ENCODE results near the gene SMARCC2.
"Not testable (repeated sequence)": the region's sequence is repeated elsewhere in the genome, so short reads cannot be mapped to it uniquely, and the experiment has no call there.

Gene SMARCC2

DNA sequence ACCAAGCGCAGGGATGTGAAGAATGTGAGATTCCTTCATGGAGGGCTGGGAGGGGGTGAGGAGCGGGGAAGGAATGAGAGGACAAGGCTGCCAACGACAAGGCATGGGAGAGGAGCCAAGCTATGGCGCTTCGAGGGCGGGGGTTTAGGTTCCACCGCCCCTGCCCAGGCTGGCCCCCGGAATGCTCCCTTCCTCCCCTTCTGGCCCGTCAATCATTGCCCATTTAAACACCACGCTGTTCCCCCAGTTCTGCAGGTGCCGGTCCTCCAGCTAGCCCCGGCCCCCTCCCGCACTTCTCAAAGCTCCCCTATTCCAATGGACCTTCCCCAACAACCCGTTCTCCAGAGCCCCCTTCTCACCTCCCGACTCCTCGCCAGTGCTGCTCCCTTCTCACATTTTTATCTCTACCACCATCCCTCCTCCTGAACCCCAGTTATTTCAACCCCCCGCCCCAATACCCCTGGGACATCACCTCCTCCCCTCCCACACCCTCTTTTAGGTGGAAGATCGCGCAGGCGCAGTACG, 32.0 kb upstream of the SMARCC2 start:
- Mint-ChIP-seq H3K4me1 (peaks cover 57% of the 10 kb centered on the region), H3K4me3 (peak overlapping the region; percentile 100), H3K27me3 (no peaks in the 10 kb centered on the region), H3K9me3 (no peaks in the 10 kb centered on the region), H3K27ac (peak overlapping the region; percentile 99), H3K36me3 (peaks cover 9% of the 10 kb centered on the region)
- peak; percentile 49 for ATAC-seq

DNA sequence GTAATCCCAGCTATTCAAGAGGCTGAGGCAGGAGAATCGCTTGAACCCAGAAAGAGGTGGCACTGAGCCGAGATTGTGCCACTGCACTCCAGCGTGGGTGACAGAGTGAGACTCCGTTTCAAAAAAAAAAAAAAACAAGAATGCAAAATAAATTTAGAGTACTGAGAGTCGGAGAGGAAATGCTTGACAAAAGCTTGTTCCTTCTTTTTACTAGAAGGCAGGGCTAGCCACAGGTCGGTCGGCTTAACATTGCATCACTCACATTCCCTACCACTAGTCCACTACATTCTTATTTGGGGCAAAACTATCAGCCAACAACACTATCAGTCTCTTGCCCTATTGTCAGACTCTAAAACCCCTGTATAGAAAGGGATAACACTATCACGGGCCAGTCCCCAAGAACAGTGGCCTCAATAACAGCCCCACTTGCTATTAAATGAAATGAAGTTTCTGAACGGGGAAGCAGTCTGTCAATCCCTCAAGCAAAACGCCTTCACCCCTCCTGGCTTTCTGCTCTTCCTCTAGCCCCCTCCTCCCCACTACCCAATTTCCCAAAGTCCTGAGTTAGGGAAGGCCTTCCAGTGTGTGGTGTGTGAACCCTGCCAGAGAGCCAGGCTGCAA, 31.4 kb upstream of the SMARCC2 start:
- H3K4me1 Mint-ChIP-seq: peaks cover 58% of the 10 kb centered on the region
- H3K27me3 Mint-ChIP-seq: no peaks in the 10 kb centered on the region
- peak overlapping the region; percentile 99 for H3K27ac Mint-ChIP-seq
- H3K36me3 Mint-ChIP-seq: peaks cover 12% of the 10 kb centered on the region
- H3K4me3 Mint-ChIP-seq: peak overlapping the region; percentile 100
- peak; percentile 34 for ATAC-seq
- no peaks in the 10 kb centered on the region for H3K9me3 Mint-ChIP-seq

GRCh38 chr12:56219840-56220239, 30.6 kb upstream of the SMARCC2 start:
- no peak for ATAC-seq
- no peaks in the 10 kb centered on the region for H3K27me3 Mint-ChIP-seq
- H3K4me3 Mint-ChIP-seq: peak overlapping the region; percentile 50
- H3K36me3 Mint-ChIP-seq: peaks cover 19% of the 10 kb centered on the region
- peaks cover 56% of the 10 kb centered on the region for H3K4me1 Mint-ChIP-seq
- no peak overlapping the region for H3K27ac Mint-ChIP-seq
- H3K9me3 Mint-ChIP-seq: no peaks in the 10 kb centered on the region

- H3K36me3 Mint-ChIP-seq: peaks cover 36% of the 10 kb centered on the region
- no peaks in the 10 kb centered on the region for H3K27me3 Mint-ChIP-seq
- no peaks in the 10 kb centered on the region for H3K9me3 Mint-ChIP-seq
- no peak for ATAC-seq
- H3K27ac Mint-ChIP-seq: no peak overlapping the region
- peaks cover 29% of the 10 kb centered on the region for H3K4me1 Mint-ChIP-seq
- no peak overlapping the region for H3K4me3 Mint-ChIP-seq
Measured at GRCh38 chr12:56216461-56216860, 27.2 kb upstream of the SMARCC2 start.

DNA sequence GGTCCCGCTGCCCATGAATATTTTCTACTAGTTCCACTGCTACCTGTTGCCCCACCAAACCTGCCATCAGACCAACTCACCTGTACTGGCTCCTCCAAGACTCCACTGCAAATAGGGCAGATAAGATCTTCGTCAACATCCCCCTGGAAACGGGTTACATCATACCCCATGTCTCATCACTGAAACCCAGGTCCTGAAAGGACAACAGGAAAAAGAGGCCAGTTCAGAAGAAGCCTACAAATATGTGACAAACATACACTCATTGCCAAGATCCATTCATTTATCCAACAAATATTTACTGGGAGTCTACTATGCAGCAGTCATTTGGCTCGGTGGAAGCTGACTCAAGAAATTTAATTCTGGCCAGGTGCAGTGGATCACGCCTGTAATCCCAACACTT, 24.6 kb upstream of the SMARCC2 start:
- ATAC-seq: no peak
- H3K4me3 Mint-ChIP-seq: no peak overlapping the region
- H3K4me1 Mint-ChIP-seq: peaks cover 19% of the 10 kb centered on the region
- H3K9me3 Mint-ChIP-seq: no peaks in the 10 kb centered on the region
- H3K36me3 Mint-ChIP-seq: peaks cover 54% of the 10 kb centered on the region
- no peaks in the 10 kb centered on the region for H3K27me3 Mint-ChIP-seq
- H3K27ac Mint-ChIP-seq: no peak overlapping the region

DNA sequence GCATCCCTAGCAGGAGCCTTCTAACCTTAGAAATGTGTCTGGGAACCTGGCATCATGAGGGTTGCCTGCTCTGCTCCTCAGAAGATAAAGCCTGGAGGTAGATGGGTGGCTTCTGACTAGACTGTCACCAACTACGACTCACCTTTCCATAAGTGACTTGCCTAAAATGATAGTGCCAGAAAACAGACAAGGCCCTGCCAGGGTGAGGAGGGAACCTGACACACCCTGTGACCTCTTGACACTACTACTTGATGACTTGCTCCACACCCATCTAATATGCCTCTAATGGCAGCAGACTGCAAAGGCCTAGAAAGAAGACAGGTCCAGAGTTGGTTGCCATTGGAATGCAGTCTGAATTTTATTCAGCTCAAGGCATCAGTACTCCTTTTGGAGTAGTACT, 23.1 kb upstream of the SMARCC2 start:
- H3K27me3 Mint-ChIP-seq: no peaks in the 10 kb centered on the region
- no peak overlapping the region for H3K4me3 Mint-ChIP-seq
- ATAC-seq: no peak
- peaks cover 22% of the 10 kb centered on the region for H3K4me1 Mint-ChIP-seq
- peaks cover 64% of the 10 kb centered on the region for H3K36me3 Mint-ChIP-seq
- no peaks in the 10 kb centered on the region for H3K9me3 Mint-ChIP-seq
- no peak overlapping the region for H3K27ac Mint-ChIP-seq

- H3K4me1 Mint-ChIP-seq: peaks cover 13% of the 10 kb centered on the region
- no peaks in the 10 kb centered on the region for H3K9me3 Mint-ChIP-seq
- no peaks in the 10 kb centered on the region for H3K27me3 Mint-ChIP-seq
- H3K4me3 Mint-ChIP-seq: no peak overlapping the region
- ATAC-seq: peak; percentile 87
- H3K36me3 Mint-ChIP-seq: peaks cover 50% of the 10 kb centered on the region
- H3K27ac Mint-ChIP-seq: peak overlapping the region; percentile 62
Measured at GRCh38 chr12:56208006-56208405, 18.7 kb upstream of the SMARCC2 start.

- peak overlapping the region; percentile 62 for H3K27ac Mint-ChIP-seq
- peak; percentile 62 for ATAC-seq
- peaks cover 43% of the 10 kb centered on the region for H3K36me3 Mint-ChIP-seq
- peaks cover 18% of the 10 kb centered on the region for H3K4me1 Mint-ChIP-seq
- no peaks in the 10 kb centered on the region for H3K27me3 Mint-ChIP-seq
- no peak overlapping the region for H3K4me3 Mint-ChIP-seq
- H3K9me3 Mint-ChIP-seq: no peaks in the 10 kb centered on the region
Measured at GRCh38 chr12:56206452-56207166, 17.3 kb upstream of the SMARCC2 start.

- ATAC-seq: no peak
- Mint-ChIP-seq H3K27me3 (no peaks in the 10 kb centered on the region), H3K27ac (peak overlapping the region; percentile 62), H3K4me3 (no peak overlapping the region), H3K36me3 (peaks cover 33% of the 10 kb centered on the region), H3K9me3 (no peaks in the 10 kb centered on the region), H3K4me1 (peaks cover 18% of the 10 kb centered on the region)
Measured at GRCh38 chr12:56205445-56205844, 16.2 kb upstream of the SMARCC2 start.

DNA sequence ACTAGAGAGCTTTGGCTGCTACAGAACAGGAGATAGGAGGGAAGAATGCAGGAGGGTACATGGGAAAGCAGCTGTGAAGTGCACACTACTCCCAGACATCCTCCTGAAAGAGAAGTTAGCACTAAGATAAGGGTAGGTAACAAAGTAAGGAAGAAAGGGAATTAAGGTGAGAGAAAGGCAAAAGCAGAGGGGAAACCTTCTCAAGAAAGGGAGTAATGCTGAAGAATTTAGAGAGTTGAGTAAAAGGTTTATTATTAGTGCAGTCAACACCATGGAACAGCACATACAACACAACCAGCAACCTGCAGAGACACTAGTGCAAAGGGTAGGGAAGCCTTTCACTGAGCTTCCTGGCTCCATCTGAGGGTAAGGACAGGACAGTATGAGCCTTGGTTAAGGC, 15.0 kb upstream of the SMARCC2 start:
- no peaks in the 10 kb centered on the region for H3K27me3 Mint-ChIP-seq
- H3K4me3 Mint-ChIP-seq: no peak overlapping the region
- H3K4me1 Mint-ChIP-seq: peaks cover 18% of the 10 kb centered on the region
- no peak for ATAC-seq
- peaks cover 23% of the 10 kb centered on the region for H3K36me3 Mint-ChIP-seq
- no peaks in the 10 kb centered on the region for H3K9me3 Mint-ChIP-seq
- H3K27ac Mint-ChIP-seq: peak overlapping the region; percentile 2

GRCh38 chr12:56202838-56203237, 13.6 kb upstream of the SMARCC2 start:
- H3K27ac Mint-ChIP-seq: no peak overlapping the region
- no peak for ATAC-seq
- no peaks in the 10 kb centered on the region for H3K9me3 Mint-ChIP-seq
- H3K4me1 Mint-ChIP-seq: peaks cover 18% of the 10 kb centered on the region
- H3K36me3 Mint-ChIP-seq: peaks cover 17% of the 10 kb centered on the region
- no peaks in the 10 kb centered on the region for H3K27me3 Mint-ChIP-seq
- no peak overlapping the region for H3K4me3 Mint-ChIP-seq

- Mint-ChIP-seq H3K27ac (no peak overlapping the region), H3K36me3 (peaks cover 13% of the 10 kb centered on the region), H3K4me1 (peaks cover 15% of the 10 kb centered on the region), H3K4me3 (no peak overlapping the region), H3K27me3 (no peaks in the 10 kb centered on the region), H3K9me3 (no peaks in the 10 kb centered on the region)
- ATAC-seq: no peak
Measured at GRCh38 chr12:56202366-56202765, 13.1 kb upstream of the SMARCC2 start.

- peaks cover 5% of the 10 kb centered on the region for H3K4me1 Mint-ChIP-seq
- ATAC-seq: no peak
- no peak overlapping the region for H3K4me3 Mint-ChIP-seq
- H3K36me3 Mint-ChIP-seq: no peaks in the 10 kb centered on the region
- peak overlapping the region; percentile 10 for H3K27ac Mint-ChIP-seq
- no peaks in the 10 kb centered on the region for H3K27me3 Mint-ChIP-seq
- no peaks in the 10 kb centered on the region for H3K9me3 Mint-ChIP-seq
Measured at GRCh38 chr12:56198836-56199235, 9.6 kb upstream of the SMARCC2 start.

GRCh38 chr12:56197921-56198635, 8.8 kb upstream of the SMARCC2 start:
- Mint-ChIP-seq H3K36me3 (no peaks in the 10 kb centered on the region), H3K27ac (peak overlapping the region; percentile 10), H3K4me1 (peaks cover 10% of the 10 kb centered on the region), H3K9me3 (no peaks in the 10 kb centered on the region), H3K27me3 (no peaks in the 10 kb centered on the region), H3K4me3 (no peak overlapping the region)
- no peak for ATAC-seq

DNA sequence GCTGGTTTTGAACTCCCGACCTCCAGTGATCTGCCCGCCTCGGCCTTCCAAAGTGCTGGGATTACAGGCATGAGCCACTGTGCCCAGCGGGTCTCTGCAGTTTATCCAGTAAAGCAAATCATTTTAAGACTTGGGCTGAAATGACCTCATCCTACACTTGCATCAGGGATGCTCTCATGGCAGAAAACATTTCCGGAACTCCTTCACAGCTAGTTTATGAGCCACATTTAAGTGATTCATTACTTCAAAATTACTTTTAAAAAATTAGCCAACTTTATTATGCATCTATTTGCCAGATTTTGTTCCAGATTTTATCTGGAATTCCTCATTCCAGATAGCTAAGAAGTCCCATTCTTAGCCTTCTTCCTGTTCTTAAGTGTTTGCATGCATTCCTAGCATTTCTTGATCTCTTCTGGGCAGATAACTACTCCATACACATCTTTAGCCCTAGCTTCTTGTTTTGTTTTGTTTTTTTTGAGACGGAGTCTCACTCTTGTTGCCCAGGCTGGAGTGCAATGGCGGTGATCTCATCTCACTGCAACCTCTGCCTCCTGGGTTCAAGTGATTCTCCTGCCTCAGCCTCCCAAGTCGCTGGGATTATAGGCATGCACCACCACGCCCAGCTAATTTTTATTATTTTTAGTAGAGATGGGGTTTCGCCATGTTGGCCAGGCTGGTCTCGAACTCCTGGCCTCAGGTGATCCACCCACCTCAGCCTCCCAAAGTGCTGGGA, 7.7 kb upstream of the SMARCC2 start:
- not testable (repeated sequence) for ATAC-seq, H3K27ac Mint-ChIP-seq, H3K36me3 Mint-ChIP-seq, H3K4me3 Mint-ChIP-seq, H3K27me3 Mint-ChIP-seq, H3K9me3 Mint-ChIP-seq
- peaks cover 11% of the 10 kb centered on the region for H3K4me1 Mint-ChIP-seq
